PC-3 (cell line): Measurements from ENCODE around the gene RIPPLY3. TPM values are rescaled to one million over a fixed set of nuclear protein-coding genes. Genes with fewer than 3 reads are reported as not detected.

ENCODE experiments used
- ATAC-seq: fragments of 200-7000 bp; cut with Tn5 transposase; 2 replicates; pipeline ENCODE4 v1.9.1; 2020; ENCODE audit warnings: mild to moderate bottlenecking, moderate library complexity
- BruUV-seq: library from RNA; stranded (reverse); fragments of 400-500 nt; replicated peaks from 2 replicates; lab custom pipeline; 2021; lab: Mats Ljungman, UMichigan
- CTCF ChIA-PET: fragments of 300-600 bp; sonication (Branson Sonifier 250); formaldehyde crosslinking; loops from one replicate; lab custom pipeline; 2022; ENCODE audit warnings: antibody characterized with exemption; lab: Charles Lee
- POLR2A ChIA-PET: fragments of 300-600 bp; sonication (Branson Sonifier 250); formaldehyde crosslinking; loops from one replicate; lab custom pipeline; 2022; ENCODE audit warnings: antibody characterized with exemption; ENCODE audit not compliant: unreplicated experiment; lab: Charles Lee
- DNase-seq: peaks from one replicate; pipeline ENCODE4 v3.0.0-alpha.2; 2015
- H2AFZ ChIP-seq: fragments of 300-600 bp; sonication (generic); 2 replicates; pipeline ENCODE4 v1.6.0; 2016; ENCODE audit warnings: antibody characterized with exemption, low read length
- H3F3A ChIP-seq: fragments of 300-600 bp; sonication (generic); one replicate; pipeline ENCODE4 v1.6.0; 2017; ENCODE audit warnings: antibody characterized with exemption, low read length, control low read depth, mild to moderate bottlenecking; ENCODE audit not compliant: unreplicated experiment
- H3K27ac ChIP-seq: fragments of 300-600 bp; sonication (generic); 2 replicates; pipeline ENCODE4 v1.5.1; 2016; ENCODE audit warnings: mild to moderate bottlenecking, low read length
- H3K27me3 ChIP-seq: fragments of 300-600 bp; sonication (generic); 2 replicates; pipeline ENCODE4 v1.6.1; 2016; ENCODE audit warnings: low read length, mixed read lengths
- H3K36me3 ChIP-seq: fragments of 300-600 bp; sonication (generic); 2 replicates; pipeline ENCODE4 v1.6.1; 2016; ENCODE audit warnings: low read depth, mixed run types, low read length, mixed read lengths
- H3K4me1 ChIP-seq: fragments of 300-600 bp; sonication (generic); 2 replicates; pipeline ENCODE4 v1.5.1; 2016; ENCODE audit warnings: low read length; ENCODE audit not compliant: insufficient read depth
- H3K4me2 ChIP-seq: fragments of 300-600 bp; sonication (generic); 2 replicates; pipeline ENCODE4 v1.6.0; 2016; ENCODE audit warnings: low read length
- H3K4me3 ChIP-seq: fragments of 300-600 bp; sonication (generic); 2 replicates; pipeline ENCODE4 v1.5.1; 2016; ENCODE audit warnings: mild to moderate bottlenecking, low read length, mixed read lengths
- H3K79me2 ChIP-seq: fragments of 300-600 bp; sonication (generic); 2 replicates; pipeline ENCODE4 v1.6.1; 2017; ENCODE audit warnings: low read length, mixed read lengths
- H3K9ac ChIP-seq: fragments of 300-600 bp; sonication (generic); 2 replicates; pipeline ENCODE4 v1.6.0; 2016; ENCODE audit warnings: mild to moderate bottlenecking, low read length
- H3K9me2 ChIP-seq: fragments of 300-600 bp; sonication (generic); replicated peaks from 2 replicates; pipeline ENCODE4 v1.6.1; 2016; ENCODE audit warnings: mixed run types, low read length, mixed read lengths
- H3K9me3 ChIP-seq: fragments of 300-600 bp; sonication (generic); 2 replicates; pipeline ENCODE4 v1.6.1; 2016; ENCODE audit warnings: low read length, mixed read lengths
- H4K20me1 ChIP-seq: fragments of 300-600 bp; sonication (generic); 2 replicates; pipeline ENCODE4 v1.6.1; 2016; ENCODE audit warnings: low read length, mixed read lengths
- CTCF ChIP-seq: fragments of 300-600 bp; sonication (generic); conservative IDR thresholded peaks from 2 replicates; pipeline ENCODE4 v1.5.1; 2017; ENCODE audit warnings: antibody characterized with exemption, low read depth, mild to moderate bottlenecking, low read length
- EZH2 ChIP-seq: fragments of 300-600 bp; sonication (generic); IDR thresholded peaks from one replicate; pipeline ENCODE4 v1.6.1; 2017; ENCODE audit warnings: antibody characterized with exemption, mild to moderate bottlenecking, low read length; ENCODE audit not compliant: unreplicated experiment
- EZH2phosphoT487 ChIP-seq: fragments of 300-600 bp; sonication (generic); IDR thresholded peaks from 2 replicates; pipeline ENCODE4 v1.6.1; 2018; ENCODE audit warnings: mild to moderate bottlenecking, antibody characterized with exemption, low read length, borderline replicate concordance
- intact Hi-C: fragments of 100-400 bp; cut with micrococcal nuclease; formaldehyde crosslinking; loops from 2 replicates; pipeline ENCODE4 v1.9.0; 2023
- total RNA-seq: library from RNA; depleted of rRNA; stranded (reverse); fragments of >200 nt; gene quantifications from 2 replicates; pipeline ENCODE4 v1.2.3, GENCODE V29; 2014

The RIPPLY3 gene
- total RNA-seq, 1 experiment from 2014 or later, result 10.0 TPM

DNA sequence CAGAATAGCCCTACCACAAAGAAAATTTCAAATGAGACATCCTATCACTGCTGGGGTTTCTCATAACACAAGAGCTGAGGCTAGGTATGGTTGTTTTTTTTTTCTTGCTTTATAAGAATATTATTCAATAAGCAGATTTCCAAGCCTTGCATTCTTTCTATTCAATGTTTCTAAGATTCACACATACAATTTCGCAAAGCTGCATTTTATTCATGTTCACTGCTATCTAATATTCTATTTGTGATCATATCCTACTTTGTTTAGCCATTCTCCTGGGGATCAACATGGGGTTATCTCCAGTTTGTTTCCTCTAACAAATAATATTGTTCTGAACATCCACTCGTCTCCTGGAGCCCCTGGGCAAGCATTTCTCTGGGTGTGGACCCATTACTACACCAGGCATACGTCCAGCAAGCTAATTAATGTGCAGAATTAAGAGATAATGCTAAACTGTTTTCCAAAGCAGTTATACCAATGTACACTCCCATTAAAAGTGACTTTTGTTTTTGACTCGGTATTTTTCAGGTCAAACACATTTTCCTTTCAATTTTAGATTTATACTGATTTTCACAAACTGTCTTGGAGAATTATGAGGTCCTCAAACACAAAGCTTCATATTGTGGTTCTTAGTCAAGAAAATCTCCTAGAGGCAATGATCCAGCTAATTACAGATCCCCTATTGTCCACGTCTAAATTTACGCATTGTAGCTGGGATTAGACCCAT lies 24.4 kb upstream of the RIPPLY3 start:
- H3K9me2 ChIP-seq, result no peaks in the 10 kb centered on the region
- ATAC-seq, result no peak

GRCh38 chr21:36985751-36986594 lies 20.5 kb upstream of the RIPPLY3 start:
- TF ChIP-seq EZH2 (no peak), CTCF (no peak), EZH2phosphoT487 (no peak)
- intact Hi-C loops, result no loop called here
- Histone ChIP-seq H3K79me2 (no peaks in the 10 kb centered on the region), H2AFZ (no peak overlapping the region), H3K9me3 (no peaks in the 10 kb centered on the region), H3F3A (peaks cover 12% of the 10 kb centered on the region), H3K9ac (no peak overlapping the region), H3K9me2 (no peaks in the 10 kb centered on the region), H4K20me1 (no peaks in the 10 kb centered on the region), H3K27me3 (no peaks in the 10 kb centered on the region), H3K4me2 (no peak overlapping the region), H3K4me1 (peaks cover 44% of the 10 kb centered on the region), H3K4me3 (no peak overlapping the region), H3K27ac (no peak overlapping the region), H3K36me3 (no peaks in the 10 kb centered on the region)
- POLR2A ChIA-PET, result interaction anchor here (0.6 kb wide), 1 partner anchor 20 kb away, joined by 5 read pairs; the partner anchor contains the start of gene RIPPLY3
- DNase-seq (no peak), ATAC-seq (no peak)
- BruUV-seq, result no TSS peak
- CTCF ChIA-PET, result no interaction called here

More for the DNA sequence above, 24.4 kb upstream of the RIPPLY3 start:
- Histone ChIP-seq H3K27me3 (no peaks in the 10 kb centered on the region), H3F3A (no peaks in the 10 kb centered on the region), H3K9me3 (no peaks in the 10 kb centered on the region), H3K36me3 (no peaks in the 10 kb centered on the region), H3K4me1 (peaks cover 38% of the 10 kb centered on the region), H3K9ac (no peak overlapping the region), H3K4me2 (no peak overlapping the region), H2AFZ (no peak overlapping the region), H3K27ac (no peak overlapping the region), H4K20me1 (no peaks in the 10 kb centered on the region), H3K79me2 (peaks cover 22% of the 10 kb centered on the region), H3K4me3 (no peak overlapping the region)
- TF ChIP-seq EZH2 (no peak), CTCF (no peak), EZH2phosphoT487 (no peak)
- CTCF ChIA-PET, result no interaction called here
- POLR2A ChIA-PET, result no interaction called here
- BruUV-seq, result no TSS peak
- intact Hi-C loops, result no loop called here
- DNase-seq, result no peak
